ENCODE measurements around the gene FLOT1. TPM values are rescaled to one million over a fixed set of nuclear protein-coding genes. Genes with fewer than 3 reads are reported as not detected.

The FLOT1 gene
- total and polyA plus RNA-seq, 2 of the 13 experiments (the other 11 are each of a cell fraction or from before 2014, with no cell fraction given), result 82.3 to 130 TPM

GRCh38 chr6:30749554-30750378, 7.3 kb upstream of the FLOT1 start (continued):
- no peak for TF ChIP-seq NFAT5 (CRISPR knock-in tag; IDR thresholded peaks at IDR 0.05)
- TF ChIP-seq GABPA (IDR thresholded peaks at IDR 0.05; ENCODE audit: low read depth, low read length), result no peak
- TF ChIP-seq GABPA (CRISPR knock-in tag; IDR thresholded peaks at IDR 0.05; ENCODE audit: low read depth), result no peak
- no peak for TF ChIP-seq SIX1 (CRISPR knock-in tag; IDR thresholded peaks at IDR 0.05; ENCODE audit: borderline replicate concordance)
- TF ChIP-seq ARID2 (CRISPR knock-in tag; IDR thresholded peaks at IDR 0.05; ENCODE audit: borderline replicate concordance), result no peak
- TF ChIP-seq SPEN (CRISPR knock-in tag; IDR thresholded peaks at IDR 0.05; ENCODE audit: low read depth), result peak; percentile 29; the same call in 1 of the 2 replicates
- no peak for TF ChIP-seq SRSF1 (optimal IDR thresholded peaks at IDR 0.05; ENCODE audit: low read depth, low read length)
- TF ChIP-seq PRDM15 (CRISPR knock-in tag; IDR thresholded peaks at IDR 0.05), result no peak
- TF ChIP-seq TARDBP (CRISPR knock-in tag; IDR thresholded peaks at IDR 0.05), result no peak
- TF ChIP-seq SRY (CRISPR knock-in tag; IDR thresholded peaks at IDR 0.05), result no peak; the same call in 1 of the 2 replicates
- TF ChIP-seq ZBTB4 (CRISPR knock-in tag; IDR thresholded peaks at IDR 0.05; ENCODE audit: borderline replicate concordance), result no peak
- TF ChIP-seq TBX3 (IDR thresholded peaks at IDR 0.05; ENCODE audit: borderline replicate concordance), result no peak
- TF ChIP-seq E2F1 (CRISPR knock-in tag; IDR thresholded peaks at IDR 0.05), result no peak; the same call in 1 of the 2 replicates
- 0 out of 2 replicates have a peak, but pooled peaks have one; percentile 11 for TF ChIP-seq ZNF589 (CRISPR knock-in tag; conservative IDR thresholded peaks at IDR 0.05)
- TF ChIP-seq ZNF619 (CRISPR knock-in tag; IDR thresholded peaks at IDR 0.05), result no peak
